Astrocyte (in vitro differentiated cells and primary cell): ENCODE results near the gene STUM.

Experiments
- EZH2 ChIP-seq: IDR thresholded peaks from 2 replicates; pipeline ENCODE4 v1.6.1; 2012; ENCODE audit warnings: mild to moderate bottlenecking, low read length, inconsistent platforms; ENCODE audit not compliant: insufficient read depth
- TF ChIP-seq, protein P1 (sequence below): IDR thresholded peaks from 2 replicates; pipeline ENCODE4 v1.5.1; 2011; ENCODE audit warnings: low read depth, mild to moderate bottlenecking, inconsistent platforms, low read length, moderate library complexity; ENCODE audit not compliant: insufficient read depth

DNA sequence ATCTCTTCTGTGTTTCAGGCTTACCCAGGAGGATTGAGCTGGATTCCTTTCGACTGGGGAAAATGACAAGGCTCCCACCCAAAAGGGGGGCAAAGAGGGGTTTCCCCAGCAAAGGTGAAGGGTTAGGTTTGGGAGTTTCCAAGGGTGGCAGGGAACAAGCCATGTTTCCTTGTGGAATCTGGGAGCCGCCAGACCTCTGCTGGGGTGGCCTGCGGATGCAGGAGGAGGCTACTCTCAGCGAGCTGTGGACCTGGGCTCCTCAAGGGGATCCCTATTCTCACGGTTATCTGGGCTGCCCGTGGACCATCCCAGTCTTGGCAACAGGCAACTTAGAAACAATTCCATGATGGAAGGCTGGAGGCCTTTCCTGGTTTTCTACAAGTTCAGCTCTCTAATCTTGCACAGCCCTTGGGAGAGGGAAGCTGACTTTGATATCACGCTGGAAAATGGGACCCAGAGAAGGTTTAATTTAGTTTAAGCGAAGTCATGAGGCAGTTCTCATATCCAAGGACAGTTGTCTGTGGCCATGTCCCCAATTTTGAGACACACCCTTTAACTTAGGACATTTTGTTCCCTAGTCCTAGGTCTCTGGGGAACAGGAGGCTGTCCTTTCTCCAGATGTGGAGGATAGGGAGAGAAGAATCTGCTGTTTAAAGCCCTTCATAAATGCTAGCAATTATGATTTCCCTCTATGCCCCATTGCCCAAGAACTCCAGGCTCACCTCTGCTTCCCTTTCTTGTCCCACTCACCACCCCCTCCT is 24.7 kb upstream of the STUM start:
- TF ChIP-seq EZH2: no peak
- TF ChIP-seq, protein P1, sequence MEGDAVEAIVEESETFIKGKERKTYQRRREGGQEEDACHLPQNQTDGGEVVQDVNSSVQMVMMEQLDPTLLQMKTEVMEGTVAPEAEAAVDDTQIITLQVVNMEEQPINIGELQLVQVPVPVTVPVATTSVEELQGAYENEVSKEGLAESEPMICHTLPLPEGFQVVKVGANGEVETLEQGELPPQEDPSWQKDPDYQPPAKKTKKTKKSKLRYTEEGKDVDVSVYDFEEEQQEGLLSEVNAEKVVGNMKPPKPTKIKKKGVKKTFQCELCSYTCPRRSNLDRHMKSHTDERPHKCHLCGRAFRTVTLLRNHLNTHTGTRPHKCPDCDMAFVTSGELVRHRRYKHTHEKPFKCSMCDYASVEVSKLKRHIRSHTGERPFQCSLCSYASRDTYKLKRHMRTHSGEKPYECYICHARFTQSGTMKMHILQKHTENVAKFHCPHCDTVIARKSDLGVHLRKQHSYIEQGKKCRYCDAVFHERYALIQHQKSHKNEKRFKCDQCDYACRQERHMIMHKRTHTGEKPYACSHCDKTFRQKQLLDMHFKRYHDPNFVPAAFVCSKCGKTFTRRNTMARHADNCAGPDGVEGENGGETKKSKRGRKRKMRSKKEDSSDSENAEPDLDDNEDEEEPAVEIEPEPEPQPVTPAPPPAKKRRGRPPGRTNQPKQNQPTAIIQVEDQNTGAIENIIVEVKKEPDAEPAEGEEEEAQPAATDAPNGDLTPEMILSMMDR: no peak
